Heart right ventricle (tissue), 16 donors: ENCODE data around the gene SND1. TPM values are rescaled to one million over a fixed set of nuclear protein-coding genes. Genes with fewer than 3 reads are reported as not detected.
A peak's percentile ranks its signal among the peaks of the same experiment; 100 is the strongest.

ENCODE experiments used
- ATAC-seq, 8 donors: fragments of 200-7000 bp; cut with Tn5 transposase; one replicate each; pipeline ENCODE4 v1.9.1; 2020; ENCODE audit warnings: mild to moderate bottlenecking in 8 of 8, moderate library complexity in 8 of 8, moderate number of reproducible peaks in 1 of 8
- DNase-seq, 2 donors: peaks; one replicate each; pipeline ENCODE4 v3.0.0-alpha.2; 2020
- H3K27ac ChIP-seq, 10 donors: fragments of 200-600 bp; sonication (generic) in 2 of 10; one replicate each; pipeline versions ENCODE4 v1.5.0 to v1.8.0; 2020 to 2022; ENCODE audit warnings: mild to moderate bottlenecking in 3 of 10
- H3K27me3 ChIP-seq, 7 donors: fragments of 200-600 bp; one replicate each; pipeline ENCODE4 v1.8.0; 2021 to 2022; ENCODE audit warnings: mild to moderate bottlenecking in 2 of 7
- H3K36me3 ChIP-seq, 9 donors: fragments of 200-600 bp; sonication (generic) in 1 of 9; one replicate each; pipeline versions ENCODE4 v1.5.0 to v1.8.0; 2020 to 2022; ENCODE audit warnings: mild to moderate bottlenecking in 2 of 9
- H3K4me1 ChIP-seq, 9 donors: fragments of 200-600 bp; sonication (generic) in 1 of 9; one replicate each; pipeline versions ENCODE4 v1.5.0 to v1.8.0; 2020 to 2022; ENCODE audit warnings: mild to moderate bottlenecking in 4 of 9
- H3K4me3 ChIP-seq, 10 donors: fragments of 200-600 bp; sonication (generic) in 2 of 10; one replicate each; pipeline versions ENCODE4 v1.5.0 to v1.8.0; 2020 to 2022; ENCODE audit warnings: mild to moderate bottlenecking in 7 of 10, moderate library complexity in 2 of 10
- H3K9me3 ChIP-seq, 11 donors: fragments of 200-600 bp in 10 of 11; sonication (generic) in 2 of 11; one replicate each; pipeline versions ENCODE4 v1.5.0 to v1.8.0; 2013 to 2022; ENCODE audit warnings: mild to moderate bottlenecking in 2 of 11, control low read depth in 1 of 11, moderate library complexity in 1 of 11
- CTCF ChIP-seq, 9 donors: fragments of 200-600 bp; sonication (generic) in 2 of 9; IDR thresholded peaks; one replicate each; pipeline versions ENCODE4 v1.5.0 to v1.8.0; 2021 to 2022; ENCODE audit warnings: antibody characterized with exemption in 9 of 9, mild to moderate bottlenecking in 5 of 9, moderate library complexity in 1 of 9
- WGBS, 2 donors: extraction: QIAGEN DNeasy Blood & Tissue Kit; methylation state at CpG; one replicate each; pipeline ENCODE4 v1.1.7; 2013; ENCODE audit warnings: inconsistent platforms in 1 of 2; 5-methylcytosine and 5-hydroxymethylcytosine counted together
- intact Hi-C, 10 donors: fragments of 100-400 bp; cut with DNase I; formaldehyde crosslinking; loops; one replicate each; pipeline versions ENCODE4 v1.11.1 to v1.14.2; 2022
- polyA plus RNA-seq, 2 donors: library from polyadenylated mRNA; stranded (reverse); fragments of 200-250 nt; gene quantifications; one replicate each; pipeline ENCODE4 v1.2.3, GENCODE V29; 2013
- total RNA-seq, 10 donors: library from RNA; stranded (reverse); fragmentation: NEBNext Ultra II Directional in 3 of 10; extraction: Animal tissue kit (Norgen Biotek cat#: 25700) in 3 of 10; gene quantifications; one replicate each; pipeline versions ENCODE4 v1.2.1 to v1.2.4, GENCODE V29; 2021 to 2023
- donor health status: Arrhythmogenic right ventricular cardiomyopathy.
- donor health status: ischemic (EF 13 %, LVEDD 7.1; RV severe dilation, severe dysfunction).
- donor health status: healthy with polysubstance abuse.
- donor health status: DM: no; HTN: yes; CAD: no.
- donor health status: DM: no; HTN: no; CAD: no.
- donor health status: ischemic (EF 25% LVEDD 6.9; RV normal size, moderate dysfunction).
- donor health status: ischemic (EF 25% LVEDD 5.7; RV mildly dilated, moderate dysfunction).
- donor health status: healthy.
- donor health status: DM: yes; HTN: yes; CAD: no.
- donor health status: Ischemic cardiomyopathy.
- donor health status: ischemic (EF 35%, LVEDD 5.7; RV mildly dilated, moderate dysfunction).
- donor health status: nonischemic (EF 11% LVEDD 7.7; RV severe dilation, severe dysfunction).
- donor health status: DM: yes; HTN: yes; CAD: no.
- donor health status: PGD.
- donor health status: ischemic (EF 29% LVEDD 5.4; RV normal size, mild dysfunction).
- donor health status: nonischemic (EF 23%, LVEDD 6.1; RV moderate dilation, normal function).

SND1 gene
- total and polyA plus RNA-seq, 12 donors: 39.9 to 107 (median 80.8) TPM

GRCh38 chr7:128032605-128033235, 380.7 kb downstream of the SND1 start:
- intact Hi-C loops: loop anchor here in 6 of 10 donors (5.0 to 10.0 kb wide), 5 partner anchors 172 to 328 kb away; no protein-coding TSS in a partner anchor
- H3K27me3 ChIP-seq: no peaks in the 10 kb centered on the region
- peaks cover 0 to 9% (median 0%) of the 10 kb centered on the region in 9 donors for H3K36me3 ChIP-seq
- H3K4me1 ChIP-seq: peaks cover 3 to 32% (median 14%) of the 10 kb centered on the region in 9 donors
- peak overlapping the region in 4 of 10 donors; percentile 50 to 77 (median 62) for H3K27ac ChIP-seq
- TF ChIP-seq CTCF (IDR thresholded peaks at IDR 0.05): no peak
- peak overlapping the region in 9 of 10 donors; percentile 36 to 71 (median 63) for H3K4me3 ChIP-seq
- WGBS, 2 donors: 14 to 16% methylated on average over 41 of the region's 41 CpGs
- DNase-seq (peak; percentile 21 to 35), ATAC-seq (peak in 4 of 8 donors; percentile 19 to 43 (median 28))
- H3K9me3 ChIP-seq: no peaks in the 10 kb centered on the region

- WGBS, 2 donors: 86 to 87% methylated on average over 9 of the region's 9 CpGs
- no peak overlapping the region for H3K27ac ChIP-seq
- ATAC-seq: no peak
- intact Hi-C loops: loop anchor here in 6 of 10 donors (5.0 to 10.0 kb wide), 5 partner anchors 172 to 328 kb away; no protein-coding TSS in a partner anchor
- peaks cover 3 to 32% (median 13%) of the 10 kb centered on the region in 9 donors for H3K4me1 ChIP-seq
- TF ChIP-seq CTCF (IDR thresholded peaks at IDR 0.05): no peak
- DNase-seq: no peak
- H3K36me3 ChIP-seq: peaks cover 0 to 9% (median 0%) of the 10 kb centered on the region in 9 donors
- no peaks in the 10 kb centered on the region for H3K27me3 ChIP-seq
- H3K4me3 ChIP-seq: no peak overlapping the region
- H3K9me3 ChIP-seq: no peaks in the 10 kb centered on the region
These were observed 381.3 kb downstream of the SND1 start for GRCh38 chr7:128033246-128033645.

- ATAC-seq: no peak
- Histone ChIP-seq H3K27me3 (no peaks in the 10 kb centered on the region), H3K9me3 (no peaks in the 10 kb centered on the region), H3K4me1 (peaks cover 3 to 31% (median 13%) of the 10 kb centered on the region in 9 donors), H3K4me3 (no peak overlapping the region), H3K36me3 (no peaks in the 10 kb centered on the region), H3K27ac (no peak overlapping the region)
- 52 to 72% methylated on average over 2 of the region's 2 CpGs for WGBS, 2 donors
- intact Hi-C loops: loop anchor here in 8 of 10 donors (2.0 to 10.0 kb wide), 7 partner anchors 170 to 330 kb away; no protein-coding TSS in a partner anchor
- DNase-seq: no peak
- TF ChIP-seq CTCF (IDR thresholded peaks at IDR 0.05): no peak
These were observed 382.8 kb downstream of the SND1 start for GRCh38 chr7:128034825-128035224.

GRCh38 chr7:128035712-128036111, 383.7 kb downstream of the SND1 start:
- TF ChIP-seq CTCF (IDR thresholded peaks at IDR 0.05): peak in 7 of 9 donors; percentile 22 to 48 (median 37)
- intact Hi-C loops: loop anchor here in 7 of 10 donors (2.0 to 10.0 kb wide), 6 partner anchors 169 to 331 kb away; no protein-coding TSS in a partner anchor
- no peak overlapping the region for H3K27ac ChIP-seq
- DNase-seq (no peak), ATAC-seq (no peak)
- H3K4me1 ChIP-seq: peaks cover under 1 to 22% (median 9%) of the 10 kb centered on the region in 9 donors
- no peaks in the 10 kb centered on the region for H3K27me3 ChIP-seq
- H3K9me3 ChIP-seq: no peaks in the 10 kb centered on the region
- no peaks in the 10 kb centered on the region for H3K36me3 ChIP-seq
- 81 to 83% methylated on average over 3 of the region's 3 CpGs for WGBS, 2 donors
- H3K4me3 ChIP-seq: no peak overlapping the region
